ENCODE data around the gene RPL18A. TPM values are rescaled to one million over a fixed set of nuclear protein-coding genes. Genes with fewer than 3 reads are reported as not detected.

RPL18A gene
- total and polyA plus RNA-seq, 2 of the 13 experiments (the other 11 are each of a cell fraction or from before 2014, with no cell fraction given), result 1,471 to 2,004 TPM

DNA sequence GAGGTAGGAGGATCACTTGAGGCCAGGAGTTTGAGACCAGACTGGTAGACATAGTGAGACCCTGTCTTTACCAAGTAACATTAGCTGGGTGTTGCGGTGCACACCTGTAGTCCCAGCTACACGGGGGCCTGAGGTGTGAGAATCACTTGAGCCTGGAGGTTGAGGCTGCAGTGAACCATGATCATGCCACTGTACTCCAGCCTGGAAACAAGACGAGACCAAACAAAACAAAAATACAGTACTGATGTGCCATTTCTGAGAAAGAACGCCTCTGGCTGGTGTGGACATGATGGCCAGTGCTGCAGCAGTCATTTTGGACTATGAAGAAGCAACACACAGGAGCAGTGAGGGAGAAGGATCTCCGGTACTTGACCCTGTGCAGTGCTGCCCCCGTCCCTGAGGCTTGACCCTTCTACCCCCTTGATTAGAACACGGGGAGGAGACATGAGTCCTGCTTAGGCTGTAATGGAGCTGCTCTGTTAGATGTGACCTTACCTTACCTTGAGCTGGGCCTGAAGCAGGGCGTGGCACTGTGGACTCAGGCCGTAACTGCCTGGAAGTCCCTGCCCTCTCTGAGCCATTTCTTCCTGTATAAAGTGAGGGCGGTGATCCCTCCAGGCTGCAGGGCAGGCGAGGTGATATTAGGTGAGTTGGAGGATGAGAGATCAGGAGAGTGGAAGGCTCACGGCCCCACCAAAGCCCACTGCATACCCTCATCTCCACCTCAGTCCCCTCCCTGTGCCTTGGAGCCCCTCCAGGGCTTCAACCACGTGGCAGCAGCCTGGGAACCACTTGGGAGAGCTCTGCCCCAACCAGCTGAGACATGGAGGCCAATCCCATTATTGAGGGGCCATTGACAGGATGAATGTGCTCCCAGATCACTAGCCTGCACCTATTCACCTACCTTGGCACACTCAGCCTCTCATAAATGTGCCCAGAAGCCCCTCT lies 5.9 kb downstream of the RPL18A start (continued):
- TF ChIP-seq, protein P1, sequence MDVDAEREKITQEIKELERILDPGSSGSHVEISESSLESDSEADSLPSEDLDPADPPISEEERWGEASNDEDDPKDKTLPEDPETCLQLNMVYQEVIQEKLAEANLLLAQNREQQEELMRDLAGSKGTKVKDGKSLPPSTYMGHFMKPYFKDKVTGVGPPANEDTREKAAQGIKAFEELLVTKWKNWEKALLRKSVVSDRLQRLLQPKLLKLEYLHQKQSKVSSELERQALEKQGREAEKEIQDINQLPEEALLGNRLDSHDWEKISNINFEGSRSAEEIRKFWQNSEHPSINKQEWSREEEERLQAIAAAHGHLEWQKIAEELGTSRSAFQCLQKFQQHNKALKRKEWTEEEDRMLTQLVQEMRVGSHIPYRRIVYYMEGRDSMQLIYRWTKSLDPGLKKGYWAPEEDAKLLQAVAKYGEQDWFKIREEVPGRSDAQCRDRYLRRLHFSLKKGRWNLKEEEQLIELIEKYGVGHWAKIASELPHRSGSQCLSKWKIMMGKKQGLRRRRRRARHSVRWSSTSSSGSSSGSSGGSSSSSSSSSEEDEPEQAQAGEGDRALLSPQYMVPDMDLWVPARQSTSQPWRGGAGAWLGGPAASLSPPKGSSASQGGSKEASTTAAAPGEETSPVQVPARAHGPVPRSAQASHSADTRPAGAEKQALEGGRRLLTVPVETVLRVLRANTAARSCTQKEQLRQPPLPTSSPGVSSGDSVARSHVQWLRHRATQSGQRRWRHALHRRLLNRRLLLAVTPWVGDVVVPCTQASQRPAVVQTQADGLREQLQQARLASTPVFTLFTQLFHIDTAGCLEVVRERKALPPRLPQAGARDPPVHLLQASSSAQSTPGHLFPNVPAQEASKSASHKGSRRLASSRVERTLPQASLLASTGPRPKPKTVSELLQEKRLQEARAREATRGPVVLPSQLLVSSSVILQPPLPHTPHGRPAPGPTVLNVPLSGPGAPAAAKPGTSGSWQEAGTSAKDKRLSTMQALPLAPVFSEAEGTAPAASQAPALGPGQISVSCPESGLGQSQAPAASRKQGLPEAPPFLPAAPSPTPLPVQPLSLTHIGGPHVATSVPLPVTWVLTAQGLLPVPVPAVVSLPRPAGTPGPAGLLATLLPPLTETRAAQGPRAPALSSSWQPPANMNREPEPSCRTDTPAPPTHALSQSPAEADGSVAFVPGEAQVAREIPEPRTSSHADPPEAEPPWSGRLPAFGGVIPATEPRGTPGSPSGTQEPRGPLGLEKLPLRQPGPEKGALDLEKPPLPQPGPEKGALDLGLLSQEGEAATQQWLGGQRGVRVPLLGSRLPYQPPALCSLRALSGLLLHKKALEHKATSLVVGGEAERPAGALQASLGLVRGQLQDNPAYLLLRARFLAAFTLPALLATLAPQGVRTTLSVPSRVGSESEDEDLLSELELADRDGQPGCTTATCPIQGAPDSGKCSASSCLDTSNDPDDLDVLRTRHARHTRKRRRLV (CRISPR knock-in tag; IDR thresholded peaks at IDR 0.05), result no peak
- TF ChIP-seq CENPT (CRISPR knock-in tag; IDR thresholded peaks at IDR 0.05; ENCODE audit: low read depth) (no peak), TCF12 (IDR thresholded peaks at IDR 0.05) (no peak), TCF12 (CRISPR knock-in tag; IDR thresholded peaks at IDR 0.05) (no peak), ARID2 (CRISPR knock-in tag; IDR thresholded peaks at IDR 0.05; ENCODE audit: borderline replicate concordance) (no peak), TOPORS (CRISPR knock-in tag; IDR thresholded peaks at IDR 0.05) (no peak), RCOR2 (CRISPR knock-in tag; IDR thresholded peaks at IDR 0.05) (no peak), HOXA9 (CRISPR knock-in tag; IDR thresholded peaks at IDR 0.05; ENCODE audit: borderline replicate concordance) (no peak), TSC22D2 (CRISPR knock-in tag; IDR thresholded peaks at IDR 0.05; ENCODE audit: borderline replicate concordance) (no peak), MIER3 (CRISPR knock-in tag; IDR thresholded peaks at IDR 0.05; ENCODE audit: borderline replicate concordance) (no peak), ZNF281 (CRISPR knock-in tag; IDR thresholded peaks at IDR 0.05; ENCODE audit: borderline replicate concordance) (no peak)

Data from HepG2 (cell line).